ENCODE results near the gene ARMCX2.
A peak's percentile ranks its signal among the peaks of the same experiment; 100 is the strongest.
"Not testable (repeated sequence)": the region's sequence is repeated elsewhere in the genome, so short reads cannot be mapped to it uniquely, and the experiment has no call there.

ARMCX2 gene

GRCh38 chrX:101656817-101657216 lies 2.8 kb downstream of the ARMCX2 start:
- no peak overlapping the region for H3K4me3 ChIP-seq (ENCODE audit: control insufficient read depth, low read depth, low read length)
- DNase-seq (ENCODE audit: low read depth), result no peak
- TF ChIP-seq CTCF (conservative IDR thresholded peaks at IDR 0.05; ENCODE audit: control insufficient read depth, insufficient read depth, low read depth, low read length), result no peak

GRCh38 chrX:101655534-101655933 lies 4.1 kb downstream of the ARMCX2 start:
- DNase-seq (ENCODE audit: low read depth), result no peak
- no peak for TF ChIP-seq CTCF (conservative IDR thresholded peaks at IDR 0.05; ENCODE audit: control insufficient read depth, insufficient read depth, low read depth, low read length)
- no peak overlapping the region for H3K4me3 ChIP-seq (ENCODE audit: control insufficient read depth, low read depth, low read length)

- not testable (repeated sequence) for H3K4me3 ChIP-seq (ENCODE audit: control insufficient read depth, low read depth, low read length); DNase-seq (ENCODE audit: low read depth)
These were observed 11.9 kb downstream of the ARMCX2 start for GRCh38 chrX:101647716-101648115.

GRCh38 chrX:101642093-101642492 lies 17.6 kb downstream of the ARMCX2 start:
- no peak for TF ChIP-seq CTCF (conservative IDR thresholded peaks at IDR 0.05; ENCODE audit: control insufficient read depth, insufficient read depth, low read depth, low read length)
- no peak for DNase-seq (ENCODE audit: low read depth)
- no peak overlapping the region for H3K4me3 ChIP-seq (ENCODE audit: control insufficient read depth, low read depth, low read length)

- H3K4me3 ChIP-seq (ENCODE audit: control insufficient read depth, low read depth, low read length), result no peak overlapping the region
- DNase-seq (ENCODE audit: low read depth), result no peak
- no peak for TF ChIP-seq CTCF (conservative IDR thresholded peaks at IDR 0.05; ENCODE audit: control insufficient read depth, insufficient read depth, low read depth, low read length)
These were observed 20.1 kb downstream of the ARMCX2 start for GRCh38 chrX:101639583-101639982.

GRCh38 chrX:101619364-101619763 lies 40.3 kb downstream of the ARMCX2 start:
- DNase-seq (ENCODE audit: low read depth), result no peak
- no peak overlapping the region for H3K4me3 ChIP-seq (ENCODE audit: control insufficient read depth, low read depth, low read length)
- no peak for TF ChIP-seq CTCF (conservative IDR thresholded peaks at IDR 0.05; ENCODE audit: control insufficient read depth, insufficient read depth, low read depth, low read length)

GRCh38 chrX:101617211-101618191 lies 42.1 kb downstream of the ARMCX2 start, which contains the start of gene ARMCX6:
ARMCX6 (minus strand) TSS chrX:101618000; CDS start chrX:101616620, 1,380 bp downstream.
- peak within 1 kb of the TSS; percentile 72 for H3K4me3 ChIP-seq (ENCODE audit: control insufficient read depth, low read depth, low read length)
- TF ChIP-seq CTCF (conservative IDR thresholded peaks at IDR 0.05; ENCODE audit: control insufficient read depth, insufficient read depth, low read depth, low read length), result peak; percentile 20
- DNase-seq (ENCODE audit: low read depth), result peak; percentile 74
